Naive B cell (primary cell): Measurements from ENCODE around the gene MPV17. TPM values are rescaled to one million over a fixed set of nuclear protein-coding genes. Genes with fewer than 3 reads are reported as not detected.
"Not testable (repeated sequence)": the region's sequence is repeated elsewhere in the genome, so short reads cannot be mapped to it uniquely, and the experiment has no call there.

Experiments used
- ATAC-seq, 2 donors: fragments of 150-1000 bp; cut with Tn5 transposase; 2 replicates each; pipeline ENCODE4 v1.10.0; 2021; ENCODE audit warnings: low read depth in 2 of 2, mild to moderate bottlenecking in 2 of 2, moderate library complexity in 2 of 2
- DNase-seq: peaks from one replicate; pipeline ENCODE4 v3.0.0; 2022
- H3K27ac Mint-ChIP-seq, 6 donors: one replicate each; pipeline ENCODE4 v1.8.0; 2020 to 2022; ENCODE audit warnings: mild to moderate bottlenecking in 6 of 6, mixed read lengths in 6 of 6, moderate library complexity in 5 of 6, inconsistent platforms in 2 of 6
- H3K27me3 Mint-ChIP-seq, 3 donors: one replicate each; pipeline ENCODE4 v1.8.0; 2021 to 2022; ENCODE audit warnings: mixed read lengths in 3 of 3, mild to moderate bottlenecking in 1 of 3
- H3K36me3 Mint-ChIP-seq, 2 donors: one replicate each; pipeline ENCODE4 v1.8.0; 2020 to 2022; ENCODE audit warnings: mixed read lengths in 2 of 2, inconsistent platforms in 1 of 2, mild to moderate bottlenecking in 1 of 2
- H3K4me1 Mint-ChIP-seq, 3 donors: one replicate each; pipeline ENCODE4 v1.8.0; 2020 to 2022; ENCODE audit warnings: mixed read lengths in 3 of 3, inconsistent platforms in 1 of 3, mild to moderate bottlenecking in 1 of 3, moderate library complexity in 1 of 3
- H3K4me3 Mint-ChIP-seq, 8 donors: one replicate each; pipeline ENCODE4 v1.8.0; 2020 to 2022; ENCODE audit warnings: mild to moderate bottlenecking in 8 of 8, mixed read lengths in 8 of 8, moderate library complexity in 8 of 8, inconsistent platforms in 2 of 8
- H3K9me3 Mint-ChIP-seq, 7 donors: one replicate each; pipeline ENCODE4 v1.8.0; 2020 to 2022; ENCODE audit warnings: mixed read lengths in 7 of 7, mild to moderate bottlenecking in 5 of 7, inconsistent platforms in 2 of 7, moderate library complexity in 1 of 7
- polyA plus RNA-seq, 6 donors: library from polyadenylated mRNA; unstranded; fragments of 300-500 nt; fragmentation: Illumina TruSeq; gene quantifications; one replicate each; pipeline ENCODE4 v1.2.3, GENCODE V29; 2021; ENCODE audit warnings: low read depth in 6 of 6

The MPV17 gene
- polyA plus RNA-seq, 6 donors from 2014 or later: 133 to 234 (median 151) TPM

DNA sequence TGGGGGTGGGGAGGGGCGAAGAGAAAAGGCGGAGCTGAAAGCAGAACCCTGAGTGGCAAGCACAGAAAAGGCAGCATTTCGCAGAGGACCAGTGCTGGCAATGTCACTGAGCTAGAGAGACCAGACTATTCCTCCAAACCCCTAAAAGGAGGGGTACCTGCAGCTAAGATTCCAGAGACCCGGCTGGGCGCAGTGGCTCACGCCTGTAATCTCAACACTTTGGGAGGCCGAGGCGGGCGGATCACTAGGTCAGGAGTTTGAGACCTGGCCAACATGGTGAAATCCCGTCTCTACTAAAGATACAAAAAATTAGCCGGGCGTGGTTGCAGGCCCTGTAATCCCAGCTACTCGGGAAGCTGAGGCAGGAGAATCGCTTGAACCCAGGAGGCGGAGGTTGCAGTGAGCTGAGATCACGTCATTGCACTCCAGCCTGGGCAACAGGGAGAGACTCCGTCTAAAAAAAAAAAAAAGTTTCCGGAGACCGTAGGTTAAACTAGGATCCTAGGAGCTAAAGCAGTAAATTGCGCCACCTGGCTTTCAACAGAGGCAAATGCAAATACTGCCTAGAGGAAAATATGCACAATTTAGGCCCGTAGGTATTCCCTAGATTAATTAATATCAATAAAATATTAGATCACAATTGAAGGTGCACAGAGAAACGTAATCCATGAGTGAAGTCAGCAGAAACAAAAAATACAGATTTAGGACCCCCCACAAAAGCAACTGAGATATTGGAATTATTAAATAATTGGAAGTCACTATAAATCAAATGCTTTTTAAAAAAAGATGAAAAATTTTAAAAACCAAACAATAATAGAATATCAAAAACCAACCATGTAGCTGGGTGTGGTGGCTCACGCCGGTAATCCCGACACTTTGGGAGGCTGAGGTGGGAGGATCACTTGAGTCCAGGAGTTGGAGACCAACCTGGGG, 19.5 kb downstream of the MPV17 start:
- Mint-ChIP-seq H3K4me3 (peak overlapping the region; percentile 53 to 87 (median 74)), H3K36me3 (no peaks in the 10 kb centered on the region), H3K9me3 (no peaks in the 10 kb centered on the region), H3K4me1 (peaks cover 8 to 15% (median 15%) of the 10 kb centered on the region in 3 donors), H3K27me3 (peaks cover 11 to 47% (median 32%) of the 10 kb centered on the region in 3 donors), H3K27ac (peak overlapping the region in 1 of 6 donors; percentile 20)
- DNase-seq (peak; percentile 46), ATAC-seq (peak; percentile 54 to 62)

DNA sequence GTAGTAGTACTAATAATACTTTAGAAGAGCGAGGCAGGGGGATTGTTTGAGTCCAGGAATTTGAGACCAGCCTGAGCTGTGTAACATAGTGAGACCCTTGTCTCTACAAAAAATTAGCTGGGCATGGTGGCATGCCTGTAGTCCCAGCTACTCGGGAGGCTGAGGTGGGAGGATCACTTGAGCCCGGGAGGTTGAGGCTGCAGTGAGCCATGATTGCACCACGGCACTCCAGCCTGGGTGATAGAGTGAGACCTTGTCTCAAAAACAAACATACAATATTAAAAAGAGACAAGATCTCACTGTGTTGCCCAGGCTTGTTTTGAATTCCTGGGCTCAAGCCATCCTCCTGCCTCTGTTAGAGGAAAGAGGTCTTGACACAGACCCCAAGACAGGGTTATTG, 22.3 kb downstream of the MPV17 start:
- ATAC-seq, DNase-seq, H3K9me3 Mint-ChIP-seq, H3K36me3 Mint-ChIP-seq, H3K27ac Mint-ChIP-seq: not testable (repeated sequence)
- H3K4me1 Mint-ChIP-seq: peaks cover 0 to 10% (median 8%) of the 10 kb centered on the region in 3 donors
- peaks cover 11 to 39% (median 38%) of the 10 kb centered on the region in 3 donors for H3K27me3 Mint-ChIP-seq
- peak overlapping the region in 1 of 8 donors; percentile 62 for H3K4me3 Mint-ChIP-seq

DNA sequence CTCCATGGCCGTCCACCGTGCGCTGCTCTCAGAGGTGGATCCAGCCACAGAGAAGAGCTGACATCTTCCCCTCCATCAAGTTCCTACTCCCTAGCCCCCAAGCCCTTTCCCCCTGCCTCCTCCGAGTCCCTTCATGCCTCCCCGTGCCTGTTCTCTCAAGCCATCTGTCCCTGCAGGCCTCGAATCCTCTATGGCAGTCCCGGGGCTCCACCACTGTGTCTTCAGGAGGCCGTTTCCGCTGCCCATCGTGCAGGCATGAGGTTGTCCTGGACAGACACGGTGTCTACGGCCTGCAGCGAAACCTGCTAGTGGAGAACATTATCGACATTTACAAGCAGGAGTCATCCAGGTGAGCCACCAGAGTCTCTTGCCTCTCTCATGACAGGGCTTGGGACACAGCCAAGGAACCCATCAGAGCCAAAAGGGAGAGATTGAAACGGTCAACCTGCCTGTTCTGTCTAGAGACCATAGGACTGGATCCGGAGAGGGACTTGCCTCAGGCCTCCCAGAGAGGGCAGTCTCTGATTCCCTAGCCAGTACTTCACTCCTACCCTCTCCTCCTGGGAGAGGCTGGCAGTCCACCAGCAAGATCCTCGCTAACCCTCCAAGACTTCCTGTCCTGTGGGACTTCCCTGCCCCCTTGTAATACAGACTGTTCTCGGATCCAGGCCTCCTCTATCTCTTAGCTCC, 24.4 kb downstream of the MPV17 start:
- DNase-seq: no peak
- ATAC-seq: no peak
- no peaks in the 10 kb centered on the region for H3K36me3 Mint-ChIP-seq
- H3K4me3 Mint-ChIP-seq: no peak overlapping the region
- peaks cover 0 to 8% (median 5%) of the 10 kb centered on the region in 3 donors for H3K4me1 Mint-ChIP-seq
- H3K9me3 Mint-ChIP-seq: no peaks in the 10 kb centered on the region
- no peak overlapping the region for H3K27ac Mint-ChIP-seq
- peaks cover 0 to 27% (median 25%) of the 10 kb centered on the region in 3 donors for H3K27me3 Mint-ChIP-seq

DNA sequence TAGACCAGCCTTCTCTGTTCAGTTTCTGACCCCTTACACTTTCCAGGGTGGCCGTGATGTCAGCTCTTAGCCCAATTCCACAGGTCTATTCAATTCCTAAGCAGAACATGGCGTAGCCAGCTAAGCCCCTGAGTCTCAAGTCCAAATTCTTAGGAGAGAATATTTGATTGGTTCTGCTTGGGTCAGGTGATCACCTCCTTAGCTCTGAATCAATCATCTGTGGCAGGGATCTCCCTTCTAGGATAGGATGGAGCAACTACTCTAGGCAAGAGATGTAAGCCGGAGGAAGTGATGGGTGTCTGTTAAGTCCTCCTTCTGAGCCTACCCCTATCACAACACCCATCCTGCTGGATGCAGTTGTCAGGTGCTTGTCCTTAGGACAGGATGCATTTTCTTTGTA, 25.7 kb downstream of the MPV17 start:
- Mint-ChIP-seq H3K4me1 (peaks cover 0 to 5% (median 0%) of the 10 kb centered on the region in 3 donors), H3K4me3 (no peak overlapping the region), H3K27me3 (peaks cover 0 to 27% (median 25%) of the 10 kb centered on the region in 3 donors), H3K36me3 (no peaks in the 10 kb centered on the region), H3K27ac (no peak overlapping the region), H3K9me3 (no peaks in the 10 kb centered on the region)
- DNase-seq (no peak), ATAC-seq (no peak)

DNA sequence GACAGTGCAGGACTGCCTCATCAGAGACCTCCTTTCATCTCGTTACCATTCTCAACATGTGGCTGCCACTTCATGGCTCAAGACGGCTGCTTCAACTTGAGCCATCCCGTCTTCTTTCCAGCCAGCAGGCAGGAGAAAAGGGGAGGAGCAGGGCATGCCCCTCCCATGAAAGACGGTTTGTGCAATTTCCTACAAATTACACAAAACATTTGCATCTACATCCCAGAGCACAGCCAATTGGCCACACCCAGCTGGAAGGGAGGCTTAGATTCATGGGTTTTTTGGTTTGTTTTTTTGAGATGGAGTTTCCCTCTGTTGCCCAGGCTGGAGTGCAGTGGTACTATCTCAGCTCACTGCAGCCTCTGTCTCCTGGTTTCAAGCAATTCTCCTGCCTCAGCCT, 26.4 kb downstream of the MPV17 start:
- no peaks in the 10 kb centered on the region for H3K36me3 Mint-ChIP-seq
- no peaks in the 10 kb centered on the region for H3K9me3 Mint-ChIP-seq
- DNase-seq (no peak), ATAC-seq (no peak)
- peaks cover 0 to 5% (median 0%) of the 10 kb centered on the region in 3 donors for H3K4me1 Mint-ChIP-seq
- peaks cover 0 to 27% (median 25%) of the 10 kb centered on the region in 3 donors for H3K27me3 Mint-ChIP-seq
- no peak overlapping the region for H3K4me3 Mint-ChIP-seq
- no peak overlapping the region for H3K27ac Mint-ChIP-seq

DNA sequence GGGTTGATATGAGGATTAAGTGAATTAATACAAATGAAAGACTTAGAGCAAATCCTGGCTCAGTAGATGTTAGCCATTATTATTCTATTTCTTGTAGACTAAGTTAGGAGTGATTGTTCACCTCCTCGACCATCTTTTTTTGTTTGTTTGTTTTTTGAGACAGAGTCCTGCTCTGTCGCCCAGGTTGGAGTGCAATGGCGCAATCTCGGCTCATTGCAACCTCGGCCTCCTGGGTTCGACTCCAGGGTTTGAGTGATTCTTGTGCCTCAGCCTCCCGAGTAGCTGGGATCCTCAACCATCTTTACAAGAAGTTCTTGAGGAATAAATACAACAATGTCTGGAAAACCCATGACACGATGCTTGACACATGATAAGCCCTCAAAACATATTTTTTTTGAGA, 28.0 kb downstream of the MPV17 start:
- ATAC-seq (no peak), DNase-seq (no peak)
- no peak overlapping the region for H3K4me3 Mint-ChIP-seq
- H3K27me3 Mint-ChIP-seq: peaks cover 0 to 27% (median 25%) of the 10 kb centered on the region in 3 donors
- no peaks in the 10 kb centered on the region for H3K9me3 Mint-ChIP-seq
- peak overlapping the region in 1 of 6 donors; percentile 29 for H3K27ac Mint-ChIP-seq
- H3K36me3 Mint-ChIP-seq: no peaks in the 10 kb centered on the region
- H3K4me1 Mint-ChIP-seq: peaks cover 0 to 10% (median 0%) of the 10 kb centered on the region in 3 donors

DNA sequence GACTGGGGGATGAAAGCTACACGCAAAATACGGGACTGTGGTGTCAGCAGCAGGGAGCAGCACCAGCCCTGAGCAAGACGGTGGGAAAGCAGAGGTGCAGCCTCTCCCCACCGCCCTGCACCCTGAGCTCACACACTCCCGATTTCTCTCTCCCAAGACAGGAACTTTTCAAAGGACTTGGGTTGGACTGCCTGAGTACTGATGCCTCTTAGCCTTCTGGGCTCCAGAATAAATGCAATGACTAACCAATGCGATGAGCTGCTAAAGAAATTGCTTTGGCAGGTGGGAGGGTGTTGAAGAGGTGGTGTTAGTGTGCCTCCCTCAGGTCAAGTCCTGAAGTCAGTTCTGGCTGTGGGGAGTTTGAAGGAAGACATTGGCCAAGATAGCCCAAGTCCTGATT, 31.0 kb downstream of the MPV17 start:
- Mint-ChIP-seq H3K9me3 (no peaks in the 10 kb centered on the region), H3K36me3 (no peaks in the 10 kb centered on the region), H3K4me1 (peaks cover 0 to 10% (median 0%) of the 10 kb centered on the region in 3 donors), H3K27ac (peak overlapping the region in 1 of 6 donors; percentile 76), H3K4me3 (no peak overlapping the region), H3K27me3 (peaks cover 0 to 16% (median 13%) of the 10 kb centered on the region in 3 donors)
- DNase-seq: no peak
- ATAC-seq: no peak

DNA sequence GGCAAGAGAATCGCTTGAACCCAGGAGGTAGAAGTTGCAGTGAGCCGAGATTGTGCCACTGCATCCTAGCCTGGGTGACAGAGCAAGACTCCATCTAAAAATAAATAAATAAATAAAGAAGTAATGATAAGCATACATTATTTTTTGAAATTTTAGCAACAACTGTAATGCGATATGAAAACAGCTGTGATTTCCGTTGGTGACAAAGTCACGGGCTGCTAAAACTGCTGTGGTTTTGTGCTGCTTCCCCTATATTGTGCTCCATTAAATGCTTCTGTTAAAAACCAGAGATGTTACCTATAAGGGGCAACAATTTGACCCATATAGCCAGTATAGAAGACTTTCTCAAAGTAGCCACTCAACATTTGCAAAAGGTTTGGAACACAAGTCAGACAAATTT, 32.3 kb downstream of the MPV17 start:
- no peaks in the 10 kb centered on the region for H3K36me3 Mint-ChIP-seq
- peaks cover 0 to 10% (median 0%) of the 10 kb centered on the region in 3 donors for H3K4me1 Mint-ChIP-seq
- DNase-seq: peak; percentile 17
- no peak overlapping the region for H3K4me3 Mint-ChIP-seq
- peak; percentile 47 to 73 for ATAC-seq
- H3K9me3 Mint-ChIP-seq: no peaks in the 10 kb centered on the region
- H3K27ac Mint-ChIP-seq: peak overlapping the region in 1 of 6 donors; percentile 84
- H3K27me3 Mint-ChIP-seq: peaks cover under 1 to 9% (median 7%) of the 10 kb centered on the region in 3 donors

DNA sequence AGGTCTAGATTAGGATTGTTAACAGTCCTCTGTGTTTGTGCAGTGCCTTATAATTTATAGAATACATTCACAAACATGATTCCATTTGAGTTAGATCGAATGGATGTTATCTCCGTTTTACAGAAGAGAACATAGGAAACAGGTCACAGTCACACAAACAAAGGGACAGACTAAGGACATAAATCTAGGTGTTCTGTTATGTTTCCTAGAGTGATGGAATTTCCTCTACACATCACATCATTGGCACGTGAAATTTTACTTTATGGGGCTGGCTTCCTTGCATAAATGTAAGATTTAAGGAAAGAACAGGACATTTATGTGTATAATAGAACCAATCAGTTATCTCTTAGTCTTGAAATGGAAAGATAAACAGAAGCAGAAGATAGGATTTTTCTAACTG, 34.3 kb downstream of the MPV17 start:
- Mint-ChIP-seq H3K27me3 (peaks cover 6 to 16% (median 8%) of the 10 kb centered on the region in 3 donors), H3K4me3 (no peak overlapping the region), H3K4me1 (peaks cover 0 to 10% (median 0%) of the 10 kb centered on the region in 3 donors), H3K36me3 (no peaks in the 10 kb centered on the region), H3K27ac (no peak overlapping the region), H3K9me3 (no peaks in the 10 kb centered on the region)
- DNase-seq (no peak), ATAC-seq (no peak)

DNA sequence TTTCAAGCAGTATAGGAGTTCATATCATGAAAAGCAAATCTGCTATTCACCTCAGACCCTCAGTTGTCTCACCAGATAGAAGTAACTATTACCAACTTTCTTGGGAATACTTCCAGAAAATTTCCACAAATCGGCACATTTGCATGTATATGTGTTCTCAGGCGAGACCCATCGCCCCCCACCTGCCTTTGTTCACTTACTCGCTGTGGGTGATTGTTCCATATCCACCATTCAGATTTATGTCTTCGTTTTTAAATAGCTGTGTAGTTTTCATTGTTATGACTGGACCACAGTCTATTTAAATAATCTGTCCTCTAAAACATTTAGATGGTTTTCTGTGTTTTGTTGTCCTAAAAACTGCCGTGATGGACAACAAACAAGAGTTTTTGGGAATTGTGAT, 37.4 kb downstream of the MPV17 start:
- peaks cover 0 to 3% (median 0%) of the 10 kb centered on the region in 3 donors for H3K4me1 Mint-ChIP-seq
- no peak for DNase-seq
- no peak overlapping the region for H3K4me3 Mint-ChIP-seq
- H3K27ac Mint-ChIP-seq: no peak overlapping the region
- H3K9me3 Mint-ChIP-seq: no peaks in the 10 kb centered on the region
- no peak for ATAC-seq
- H3K27me3 Mint-ChIP-seq: peaks cover 11 to 41% (median 20%) of the 10 kb centered on the region in 3 donors
- H3K36me3 Mint-ChIP-seq: no peaks in the 10 kb centered on the region

DNA sequence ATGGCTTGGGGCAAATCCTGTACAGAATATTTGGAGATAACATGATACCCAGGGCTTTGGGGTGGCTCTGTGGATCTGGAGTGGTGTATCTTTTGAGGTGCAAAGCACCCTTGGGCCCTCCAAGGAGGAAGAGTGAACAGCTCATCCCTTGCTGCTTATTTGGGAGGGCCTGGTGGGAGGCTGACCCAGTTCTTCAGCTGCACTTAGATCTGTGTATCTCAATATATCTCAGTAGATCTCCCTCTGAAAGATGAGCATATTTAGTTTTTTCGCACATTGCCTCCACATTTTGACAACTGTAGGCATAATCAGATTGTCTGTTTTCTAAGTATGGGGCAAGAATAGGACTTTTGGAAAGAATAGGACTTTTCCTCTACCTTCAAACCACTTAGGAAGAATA, 37.9 kb downstream of the MPV17 start:
- Mint-ChIP-seq H3K27me3 (peaks cover 13 to 41% (median 20%) of the 10 kb centered on the region in 3 donors), H3K36me3 (no peaks in the 10 kb centered on the region), H3K4me3 (no peak overlapping the region), H3K9me3 (no peaks in the 10 kb centered on the region), H3K4me1 (peaks cover 0 to under 1% (median under 1%) of the 10 kb centered on the region in 3 donors), H3K27ac (no peak overlapping the region)
- DNase-seq (no peak), ATAC-seq (no peak)

DNA sequence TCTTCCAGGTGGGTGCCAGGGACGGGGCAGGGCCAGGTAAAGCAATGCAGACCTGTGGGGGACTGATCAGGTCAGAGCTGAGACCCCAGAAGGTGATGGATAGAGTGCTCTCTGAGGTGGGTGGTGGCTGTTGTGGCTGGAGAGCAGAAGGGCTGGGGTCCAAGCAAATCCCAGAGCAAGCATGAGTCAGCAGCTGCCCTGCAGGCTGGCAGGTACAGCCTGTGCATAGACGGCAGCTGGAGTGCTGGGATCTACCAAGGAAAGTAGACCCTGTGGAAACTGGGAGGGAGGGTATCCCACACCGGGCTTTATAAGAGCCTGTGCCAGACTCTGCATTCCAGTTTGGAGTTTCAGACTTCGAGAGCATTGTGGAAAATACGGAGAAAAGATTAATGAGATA, 40.0 kb downstream of the MPV17 start:
- peaks cover 16 to 37% (median 17%) of the 10 kb centered on the region in 3 donors for H3K27me3 Mint-ChIP-seq

DNA sequence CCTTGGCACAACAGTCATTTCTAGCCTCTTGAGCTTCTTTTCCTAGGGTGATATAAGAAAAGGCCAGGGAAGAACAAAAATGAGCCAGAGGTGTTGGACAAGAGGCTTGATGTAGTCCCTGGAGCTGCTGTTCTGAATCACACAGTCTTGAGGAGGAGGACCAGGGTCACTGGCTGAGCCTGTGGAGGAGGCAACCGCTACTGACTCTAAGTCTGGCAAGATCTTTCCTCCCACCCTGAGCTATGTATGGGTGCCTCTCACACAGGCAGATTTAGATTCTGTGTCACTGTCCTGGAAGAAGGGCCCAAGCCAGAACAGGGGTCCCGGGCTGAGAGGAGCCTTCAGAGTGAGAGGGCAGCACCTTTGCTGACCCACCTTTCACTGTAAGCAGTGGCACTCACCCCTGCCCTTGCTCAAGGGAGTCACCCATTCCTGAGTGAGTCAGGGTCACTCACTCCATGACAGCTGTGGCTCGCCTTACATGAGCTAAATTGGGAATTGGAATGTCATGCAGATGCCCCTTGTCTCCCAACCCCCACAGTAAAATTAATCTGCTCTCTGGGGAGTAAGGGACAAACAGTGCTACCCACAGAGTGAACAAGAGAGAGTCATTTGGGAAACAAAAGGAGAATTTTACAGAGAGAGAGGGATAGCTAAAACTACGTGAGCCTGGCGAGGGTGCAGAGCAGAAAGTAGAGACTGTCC, 40.9 kb downstream of the MPV17 start, which contains the start of gene TRIM54:
TSS of gene TRIM54 (plus strand) at position 575 of the 705 bp plus-strand sequence. CDS start 303 bp downstream, outside the sequence.
- DNase-seq (no peak), ATAC-seq (no peak)
- H3K27me3 Mint-ChIP-seq: peaks cover 20 to 33% (median 25%) of the 10 kb centered on the region in 3 donors
- H3K4me3 Mint-ChIP-seq: no peak within 1 kb of the TSS
- peaks cover 6% of the 10 kb centered on the region in 3 donors for H3K4me1 Mint-ChIP-seq
- H3K36me3 Mint-ChIP-seq: no peaks in the 10 kb centered on the region
- peak within 1 kb of the TSS in 1 of 6 donors; percentile 64 for H3K27ac Mint-ChIP-seq
- H3K9me3 Mint-ChIP-seq: no peaks in the 10 kb centered on the region

More for the DNA sequence above, 40.0 kb downstream of the MPV17 start:
- ATAC-seq (no peak), DNase-seq (no peak)
- no peak overlapping the region for H3K4me3 Mint-ChIP-seq
- H3K9me3 Mint-ChIP-seq: no peaks in the 10 kb centered on the region
- peaks cover 6% of the 10 kb centered on the region in 3 donors for H3K4me1 Mint-ChIP-seq
- H3K27ac Mint-ChIP-seq: no peak overlapping the region
- no peaks in the 10 kb centered on the region for H3K36me3 Mint-ChIP-seq
